Left cardiac atrium (tissue), 4 donors: ENCODE results near the gene SLC25A42. TPM values are rescaled to one million over a fixed set of nuclear protein-coding genes. Genes with fewer than 3 reads are reported as not detected.
A peak's percentile ranks its signal among the peaks of the same experiment; 100 is the strongest.

Experiments
- ATAC-seq, 2 donors: fragments of 200-7000 bp; cut with Tn5 transposase; one replicate each; pipeline ENCODE4 v1.9.1; 2020; ENCODE audit warnings: mild to moderate bottlenecking in 2 of 2, moderate library complexity in 2 of 2
- DNase-seq: peaks from one replicate; pipeline ENCODE4 v3.0.0-alpha.2; 2020
- intact Hi-C, 2 donors: fragments of 100-400 bp; cut with DNase I; formaldehyde crosslinking; loops; one replicate each; pipeline versions ENCODE4 v1.14.1 to v1.15.1; 2022 to 2023
- total RNA-seq, 2 donors: library from RNA; stranded (reverse); fragmentation: NEBNext Ultra II Directional; extraction: Animal tissue kit (Norgen Biotek cat#: 25700); gene quantifications; one replicate each; pipeline ENCODE4 v1.2.1, GENCODE V29; 2021
- donor health status: DM: no; HTN: yes; CAD: no.
- donor health status: DM: no; HTN: yes; CAD: no; lungs with severe emphysema.
- donor health status: DM: yes; HTN: yes; CAD: no.
- donor health status: Dilated cardiomyopathy.

SLC25A42 gene
- total RNA-seq, 2 donors from 2014 or later: 13.9 to 15.2 TPM

DNA sequence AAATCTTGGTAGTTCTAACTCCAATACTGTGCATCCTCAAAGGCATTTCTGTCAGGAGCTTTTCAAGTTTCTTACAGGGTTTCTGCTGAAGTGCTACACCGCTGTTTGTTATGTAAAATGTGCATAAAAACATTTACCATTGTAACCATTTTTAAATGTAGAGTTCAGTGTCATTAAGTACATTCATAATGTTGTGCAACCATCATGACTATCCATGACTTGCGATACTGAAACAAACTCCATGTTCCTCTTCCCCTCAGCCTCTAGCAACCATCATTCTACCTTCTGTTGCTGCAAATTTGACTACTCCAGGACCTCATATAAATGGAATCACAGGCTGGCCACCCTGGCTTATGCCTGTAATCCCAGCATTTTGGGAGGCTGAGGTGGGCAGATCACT, 14.4 kb upstream of the SLC25A42 start:
- no peak for ATAC-seq
- DNase-seq: no peak
- intact Hi-C loops: no loop called here

DNA sequence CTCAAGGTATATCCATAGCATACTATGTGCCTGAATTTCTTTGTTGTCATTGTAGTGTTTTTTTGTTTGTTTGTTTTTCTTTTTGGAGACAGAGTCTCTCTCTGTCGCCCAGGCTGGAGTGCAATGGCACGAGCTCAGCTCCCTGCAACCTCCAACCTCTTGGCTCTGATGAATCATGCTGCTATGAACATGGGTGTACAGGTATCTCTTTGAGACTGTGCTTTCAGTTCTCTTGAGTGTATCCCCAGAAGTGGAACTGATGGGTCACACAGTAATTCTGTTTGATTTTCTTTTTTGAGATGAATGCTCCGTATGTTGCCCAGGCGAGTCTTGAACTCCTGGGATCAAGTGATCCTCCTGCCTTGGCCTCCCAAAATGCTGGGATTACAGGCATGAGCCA, 13.7 kb upstream of the SLC25A42 start:
- intact Hi-C loops: no loop called here
- no peak for ATAC-seq
- no peak for DNase-seq

DNA sequence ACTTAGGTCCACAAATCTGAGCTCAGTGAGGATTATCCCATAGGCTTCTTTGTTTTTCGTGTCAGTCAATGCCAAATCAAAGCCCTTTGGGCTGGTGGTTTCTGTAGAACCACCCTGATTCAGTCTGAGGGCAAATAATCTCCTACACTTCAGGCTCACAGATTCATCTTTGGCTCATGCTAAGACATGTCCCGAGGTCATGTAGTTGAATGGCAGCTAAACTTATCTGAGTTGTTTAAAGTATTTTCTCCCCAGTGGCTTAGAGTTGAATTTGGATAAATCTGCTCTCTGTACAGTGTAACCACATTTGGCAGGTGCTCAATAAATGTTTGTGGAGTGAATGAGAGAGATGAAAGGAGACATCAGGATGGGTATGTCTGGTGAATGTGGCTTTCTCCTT, 13.1 kb upstream of the SLC25A42 start:
- no peak for ATAC-seq
- no peak for DNase-seq
- intact Hi-C loops: no loop called here

DNA sequence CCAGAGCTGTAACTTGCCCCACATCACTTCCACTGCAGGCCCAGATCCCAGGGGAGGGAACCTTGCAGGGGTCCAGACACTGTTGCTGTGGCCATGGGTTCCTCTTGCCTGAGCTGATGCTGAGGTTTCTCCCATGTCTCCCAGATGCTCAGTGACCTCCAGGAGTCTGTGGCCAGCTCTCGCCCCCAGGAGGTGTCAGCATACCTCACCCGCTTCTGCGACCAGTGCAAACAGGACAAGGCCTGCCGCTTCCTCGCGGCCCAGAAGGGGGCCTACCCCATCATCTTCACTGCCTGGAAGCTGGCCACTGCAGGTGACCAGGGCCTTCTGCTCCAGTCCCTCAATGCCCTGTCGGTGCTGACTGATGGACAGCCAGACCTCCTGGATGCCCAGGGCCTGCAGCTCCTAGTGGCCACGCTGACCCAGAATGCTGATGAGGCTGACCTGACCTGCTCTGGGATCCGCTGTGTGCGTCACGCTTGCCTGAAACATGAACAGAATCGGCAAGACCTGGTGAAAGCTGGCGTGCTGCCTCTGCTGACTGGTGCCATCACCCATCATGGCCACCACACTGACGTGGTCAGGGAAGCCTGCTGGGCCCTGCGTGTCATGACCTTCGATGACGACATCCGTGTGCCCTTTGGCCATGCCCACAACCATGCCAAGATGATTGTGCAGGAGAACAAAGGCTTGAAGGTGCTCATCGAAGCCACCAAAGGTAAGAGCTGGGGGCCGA, 12.1 kb upstream of the SLC25A42 start:
- intact Hi-C loops: loop anchor here in 1 of 2 donors (2.0 kb wide), 1 partner anchor 87 kb away; the partner anchor contains the start of gene TMEM161A
- DNase-seq (no peak), ATAC-seq (no peak)

DNA sequence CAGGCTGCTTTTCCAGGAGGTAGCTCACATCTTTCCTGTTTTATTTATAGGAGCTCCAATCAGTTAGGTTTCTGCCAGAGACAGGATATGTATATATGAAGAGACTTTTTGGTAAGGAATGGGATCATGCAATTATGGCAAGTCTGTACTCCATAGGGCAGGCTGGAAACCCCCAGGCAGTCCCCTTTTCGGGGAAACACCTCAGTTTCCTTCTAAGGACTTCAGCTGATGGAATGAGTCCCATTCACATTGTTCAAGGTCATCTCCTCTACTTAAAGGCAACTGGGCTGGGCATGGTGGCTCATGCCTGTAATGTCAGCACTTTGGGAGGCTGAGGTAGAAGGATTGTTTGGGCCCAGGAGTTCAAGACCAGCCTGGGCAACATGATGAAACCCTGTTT, 10.9 kb upstream of the SLC25A42 start:
- ATAC-seq (no peak), DNase-seq (no peak)
- intact Hi-C loops: loop anchor here in 1 of 2 donors (2.0 kb wide), 1 partner anchor 86 kb away; the partner anchor contains the start of gene TMEM161A

DNA sequence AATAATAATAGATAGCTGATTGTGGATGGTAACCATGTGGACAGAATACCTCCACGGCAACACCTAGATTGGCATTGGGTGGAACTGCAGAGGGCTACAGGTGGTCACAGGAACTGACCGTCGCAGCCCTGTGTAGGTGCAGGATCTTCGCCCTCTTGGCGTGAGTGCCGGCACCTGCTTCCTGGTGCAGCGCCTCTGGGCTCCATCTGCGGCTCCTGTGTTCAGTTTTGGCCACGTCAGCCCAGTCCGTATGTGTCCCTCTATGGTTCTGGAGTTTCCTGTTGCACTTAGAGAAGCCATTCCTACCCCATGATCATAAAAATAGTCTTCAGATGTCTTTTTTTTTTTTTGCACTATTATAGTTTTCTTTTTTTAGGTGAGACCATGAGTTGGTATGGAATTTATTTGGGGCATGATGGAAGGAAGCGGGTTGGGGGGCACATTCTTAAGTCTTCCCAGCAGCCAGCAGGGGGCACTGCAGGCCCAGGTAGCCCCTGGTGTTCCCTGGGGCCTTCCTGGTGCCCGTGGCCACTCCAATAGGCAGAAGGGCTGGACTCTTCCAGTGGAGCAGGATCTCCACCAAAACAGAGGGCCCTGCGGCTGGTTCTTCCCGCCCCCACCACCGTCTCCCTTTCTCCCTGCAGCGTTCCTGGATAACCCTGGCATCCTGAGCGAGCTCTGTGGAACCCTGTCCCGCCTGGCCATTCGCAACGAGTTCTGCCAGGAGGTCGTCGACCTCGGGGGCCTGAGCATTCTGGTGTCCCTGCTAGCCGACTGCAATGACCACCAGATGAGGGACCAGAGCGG, 10.1 kb upstream of the SLC25A42 start:
- intact Hi-C loops: loop anchor here in 1 of 2 donors (2.0 kb wide), 1 partner anchor 85 kb away; the partner anchor contains the start of gene TMEM161A
- peak; percentile 52 to 72 for ATAC-seq

DNA sequence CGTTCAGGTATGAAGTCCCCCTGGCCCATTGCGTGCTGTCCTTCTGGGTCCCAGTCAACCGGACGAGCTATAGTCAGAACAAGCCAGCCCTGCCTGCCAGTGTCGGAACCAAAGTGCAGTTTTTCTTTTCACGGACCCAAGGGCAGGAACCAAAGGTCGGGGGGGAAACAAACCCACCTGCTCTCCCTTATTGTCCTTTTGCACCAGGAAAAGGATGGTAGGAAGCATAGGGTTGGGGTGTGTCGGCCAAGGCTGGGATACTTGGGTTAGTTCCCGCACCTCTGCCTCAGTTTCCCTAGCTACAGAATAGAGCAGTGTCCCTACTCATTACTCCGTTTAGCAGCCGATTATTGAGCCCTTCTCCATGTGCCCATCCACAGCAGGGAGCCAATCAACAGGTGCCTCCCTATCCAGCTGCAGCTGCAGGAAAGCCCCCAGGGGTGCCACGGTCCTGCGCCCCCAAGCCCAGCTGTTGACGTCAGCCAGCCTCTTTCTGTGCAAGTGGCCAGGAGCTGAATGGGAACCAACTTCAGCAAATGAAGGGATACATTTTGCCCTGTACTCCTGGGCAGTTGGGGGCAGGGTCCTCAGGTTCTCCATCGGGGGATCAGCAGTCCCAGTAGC, 9.4 kb upstream of the SLC25A42 start:
- no peak for DNase-seq
- intact Hi-C loops: no loop called here

More for the DNA sequence above, 10.1 kb upstream of the SLC25A42 start:
- peak; percentile 73 for DNase-seq

DNA sequence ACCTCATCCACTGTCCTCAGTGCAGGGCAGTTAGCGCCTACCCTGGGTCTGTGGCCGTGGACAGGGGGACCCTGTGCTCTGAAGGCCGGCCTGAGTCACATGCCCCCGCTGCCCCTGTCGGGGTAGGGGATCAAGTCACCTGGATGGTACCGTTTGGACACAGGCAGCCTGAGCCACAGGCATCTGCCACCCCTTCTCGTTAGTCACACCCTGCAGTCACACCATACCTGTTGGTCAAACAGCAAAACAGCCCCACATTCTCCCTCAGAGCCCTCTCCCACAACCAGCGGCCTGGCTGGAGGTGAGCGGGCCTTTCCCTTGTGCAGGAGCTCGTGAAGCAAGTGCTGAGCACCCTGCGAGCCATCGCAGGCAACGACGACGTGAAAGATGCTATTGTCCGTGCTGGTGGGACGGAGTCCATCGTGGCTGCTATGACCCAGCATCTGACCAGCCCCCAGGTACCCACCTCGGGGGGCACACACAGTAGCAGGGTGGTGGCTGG, 8.8 kb upstream of the SLC25A42 start:
- DNase-seq: no peak
- intact Hi-C loops: loop anchor here in 1 of 2 donors (5.0 kb wide), 1 partner anchor 87 kb away; no protein-coding TSS in a partner anchor

More for the DNA sequence above, 9.4 kb upstream of the SLC25A42 start:
- ATAC-seq: no peak

DNA sequence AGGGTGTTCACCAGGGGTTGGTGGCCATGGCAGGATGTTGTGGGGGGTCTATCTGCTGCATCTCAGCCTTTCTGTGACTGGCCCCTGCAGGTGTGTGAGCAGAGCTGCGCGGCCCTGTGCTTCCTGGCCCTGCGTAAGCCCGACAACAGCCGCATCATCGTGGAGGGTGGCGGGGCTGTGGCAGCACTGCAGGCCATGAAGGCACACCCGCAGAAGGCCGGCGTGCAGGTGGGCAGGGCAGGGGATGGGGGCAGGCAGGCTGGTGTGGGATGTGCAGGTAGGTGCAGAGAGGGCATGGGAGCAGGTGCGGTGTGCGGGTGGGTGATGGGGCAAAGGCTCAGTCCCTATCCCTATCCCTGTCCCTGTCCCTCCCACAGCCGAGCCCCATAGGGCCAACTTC, 8.1 kb upstream of the SLC25A42 start:
- ATAC-seq (no peak), DNase-seq (no peak)
- intact Hi-C loops: loop anchor here in 1 of 2 donors (5.0 kb wide), 1 partner anchor 87 kb away; no protein-coding TSS in a partner anchor

More for the DNA sequence above, 8.8 kb upstream of the SLC25A42 start:
- ATAC-seq: no peak

DNA sequence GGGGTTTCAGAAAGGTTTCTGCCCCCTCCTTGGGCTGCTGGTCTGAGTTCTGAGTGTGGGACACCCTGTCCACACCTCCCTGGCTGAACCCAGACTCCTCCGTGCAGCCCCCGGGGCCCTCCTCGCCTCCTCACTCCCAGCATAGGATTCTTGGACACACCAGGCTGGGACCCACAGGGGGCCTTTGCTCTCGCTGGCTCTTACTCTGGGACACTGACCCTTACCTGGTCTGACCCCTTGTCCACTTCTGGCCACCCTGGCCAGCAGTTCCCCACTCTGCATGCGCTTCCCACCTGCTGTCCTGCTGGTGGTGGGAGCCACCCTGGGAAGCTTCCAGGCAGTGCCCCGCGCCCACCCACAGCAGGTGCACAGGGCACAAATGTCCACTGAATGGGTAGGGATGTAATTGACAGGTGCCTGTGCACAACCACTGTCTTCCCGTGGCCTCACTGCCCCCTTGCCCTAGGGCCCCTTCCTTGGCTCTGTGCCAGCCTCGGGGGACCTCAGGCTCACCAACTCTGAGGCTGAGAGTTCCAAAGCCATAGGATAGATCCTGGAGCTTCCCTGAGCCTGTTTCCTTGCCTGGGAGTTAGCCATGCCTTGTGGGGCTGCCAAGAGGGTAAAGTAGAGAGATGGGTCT, 7.0 kb upstream of the SLC25A42 start:
- intact Hi-C loops: loop anchor here in 1 of 2 donors (5.0 kb wide), 1 partner anchor 86 kb away; no protein-coding TSS in a partner anchor
- ATAC-seq: no peak
- no peak for DNase-seq

DNA sequence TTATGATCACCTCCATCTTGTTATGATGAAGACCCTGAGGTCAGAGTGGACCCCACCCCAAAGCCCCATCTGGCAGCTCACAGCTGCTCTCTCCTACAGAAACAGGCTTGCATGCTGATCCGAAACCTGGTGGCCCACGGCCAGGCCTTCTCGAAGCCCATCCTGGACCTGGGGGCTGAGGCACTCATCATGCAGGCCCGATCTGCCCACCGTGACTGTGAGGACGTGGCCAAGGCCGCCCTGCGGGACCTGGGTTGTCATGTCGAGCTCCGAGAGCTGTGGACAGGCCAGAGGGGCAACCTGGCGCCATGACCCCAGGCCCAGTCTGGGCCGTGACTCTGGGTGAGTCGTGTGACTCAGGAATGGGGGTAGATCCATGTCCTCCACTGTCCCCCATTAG, 6.5 kb upstream of the SLC25A42 start:
- ATAC-seq (no peak), DNase-seq (no peak)
- intact Hi-C loops: loop anchor here in 1 of 2 donors (5.0 kb wide), 1 partner anchor 85 kb away; no protein-coding TSS in a partner anchor

DNA sequence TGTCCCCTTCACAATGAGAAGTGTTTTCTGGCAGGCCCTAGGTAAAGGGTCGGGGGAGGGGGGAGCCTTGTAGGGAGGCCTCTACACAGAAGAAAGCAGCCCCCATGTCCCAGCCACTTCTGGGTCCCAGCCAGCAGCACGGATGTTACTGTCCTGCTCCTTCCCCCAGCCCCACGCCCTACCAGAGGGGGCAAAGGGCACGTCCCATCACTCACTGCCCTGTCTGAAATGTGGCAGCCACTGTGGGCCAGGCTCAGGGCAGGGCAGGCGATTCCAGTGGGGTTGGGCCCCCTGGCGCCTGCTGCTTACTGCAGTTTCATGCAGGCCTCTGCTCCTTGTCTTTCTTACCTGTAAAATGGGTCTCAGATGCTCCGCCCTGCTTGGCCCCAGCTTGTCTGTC, 6.1 kb upstream of the SLC25A42 start:
- intact Hi-C loops: loop anchor here in 1 of 2 donors (5.0 kb wide), 1 partner anchor 85 kb away; no protein-coding TSS in a partner anchor
- ATAC-seq (no peak), DNase-seq (no peak)

DNA sequence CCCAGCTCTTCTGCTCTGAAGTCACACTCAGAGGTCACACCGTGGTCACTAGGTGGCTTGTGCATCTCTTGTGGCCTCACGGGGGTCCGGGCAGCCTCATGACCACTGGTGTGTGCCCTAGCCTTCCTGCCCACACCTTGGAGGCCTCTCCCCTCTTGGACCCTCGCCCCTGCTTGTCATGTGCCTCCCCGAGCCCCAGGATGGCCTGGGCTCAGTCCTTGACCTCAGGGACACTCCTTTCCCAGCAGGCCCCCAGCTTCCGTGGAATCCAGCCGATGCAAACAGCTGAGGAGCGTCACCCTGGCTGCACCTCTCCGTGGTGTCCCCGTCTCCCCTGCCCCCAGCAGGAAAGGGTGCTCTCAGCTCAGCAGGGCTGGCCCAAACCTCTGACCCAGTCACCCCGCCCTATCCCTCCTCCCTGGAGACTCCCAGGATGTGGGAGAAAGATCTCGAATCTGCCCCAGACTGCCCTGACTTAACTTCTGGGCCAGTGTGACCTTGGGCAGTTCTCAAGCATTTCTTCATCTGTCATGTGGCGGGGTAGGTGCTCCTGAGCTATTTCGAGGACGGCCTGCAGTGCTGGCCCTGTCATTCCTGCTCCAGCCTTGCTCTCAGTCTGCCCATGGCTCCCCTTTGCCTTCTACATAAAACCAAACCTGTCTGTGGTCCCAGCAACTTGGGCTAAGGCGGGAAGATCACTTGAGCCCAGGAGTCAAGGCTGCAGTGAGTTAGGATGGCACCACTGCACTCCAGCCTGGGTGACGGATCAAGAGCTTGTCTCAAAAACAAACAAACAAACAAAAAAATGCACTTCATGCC, 4.6 kb upstream of the SLC25A42 start:
- ATAC-seq (no peak), DNase-seq (no peak)
- intact Hi-C loops: loop anchor here in 1 of 2 donors (5.0 kb wide), 1 partner anchor 83 kb away; no protein-coding TSS in a partner anchor

DNA sequence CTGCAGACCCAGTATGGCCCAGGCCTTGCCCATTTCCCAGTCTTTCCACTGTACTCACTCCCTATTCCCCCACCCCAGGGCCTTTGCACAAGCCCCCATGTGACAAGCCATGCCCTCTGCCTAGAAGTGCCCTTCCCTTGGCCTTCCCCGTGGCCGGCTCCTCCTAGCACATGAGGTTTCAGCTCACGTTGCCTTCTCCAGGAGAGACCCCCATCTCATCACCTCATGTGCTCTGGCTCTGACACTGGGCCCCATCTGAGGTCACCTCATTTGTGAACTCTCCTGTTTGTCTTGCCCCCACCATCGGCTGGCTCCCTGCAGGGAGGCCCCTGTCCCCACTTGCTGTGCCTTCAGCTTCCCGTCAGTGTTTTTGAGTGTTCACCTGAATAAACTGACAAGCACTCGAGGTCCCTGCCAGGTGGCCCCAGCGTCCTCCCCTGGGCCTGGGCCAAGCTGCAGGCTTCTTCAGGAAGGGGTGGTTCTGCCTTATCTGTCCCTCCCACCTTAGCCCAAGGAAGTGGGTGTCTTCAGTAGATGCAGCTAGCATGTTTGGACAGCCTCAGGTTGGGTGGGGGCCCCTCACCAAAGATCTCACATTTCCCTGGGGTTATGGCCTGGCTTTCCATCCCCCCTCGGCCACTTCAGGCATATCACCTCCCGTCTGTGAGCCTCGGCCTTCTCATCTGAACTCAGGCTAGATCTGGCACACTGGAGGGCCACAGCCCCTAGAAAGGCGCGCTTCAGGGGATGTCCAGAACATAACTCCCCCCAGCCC, 3.8 kb upstream of the SLC25A42 start:
- no peak for ATAC-seq
- no peak for DNase-seq
- intact Hi-C loops: loop anchor here in 1 of 2 donors (5.0 kb wide), 1 partner anchor 82 kb away; no protein-coding TSS in a partner anchor

DNA sequence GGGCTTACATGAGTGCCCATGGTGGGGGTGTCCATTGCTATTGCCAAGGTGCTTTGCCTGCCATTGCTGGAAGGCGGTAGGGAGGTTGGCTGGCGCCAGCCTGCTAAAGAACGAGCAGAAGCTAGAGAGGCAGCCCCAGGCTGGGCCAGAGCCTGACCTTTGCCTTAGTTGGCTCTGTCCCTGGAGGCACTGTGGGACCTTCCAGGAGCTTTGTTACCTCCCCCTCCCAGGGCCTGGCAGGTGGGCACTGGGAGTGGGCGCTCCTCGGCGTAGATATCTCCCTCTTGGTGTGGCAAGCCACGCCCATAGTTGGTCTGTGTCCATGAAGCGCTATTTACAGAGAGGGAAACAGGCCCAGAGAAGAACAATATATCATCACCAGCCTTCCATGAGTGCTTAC, 2.3 kb upstream of the SLC25A42 start:
- ATAC-seq (no peak), DNase-seq (peak; percentile 38)
- intact Hi-C loops: no loop called here

DNA sequence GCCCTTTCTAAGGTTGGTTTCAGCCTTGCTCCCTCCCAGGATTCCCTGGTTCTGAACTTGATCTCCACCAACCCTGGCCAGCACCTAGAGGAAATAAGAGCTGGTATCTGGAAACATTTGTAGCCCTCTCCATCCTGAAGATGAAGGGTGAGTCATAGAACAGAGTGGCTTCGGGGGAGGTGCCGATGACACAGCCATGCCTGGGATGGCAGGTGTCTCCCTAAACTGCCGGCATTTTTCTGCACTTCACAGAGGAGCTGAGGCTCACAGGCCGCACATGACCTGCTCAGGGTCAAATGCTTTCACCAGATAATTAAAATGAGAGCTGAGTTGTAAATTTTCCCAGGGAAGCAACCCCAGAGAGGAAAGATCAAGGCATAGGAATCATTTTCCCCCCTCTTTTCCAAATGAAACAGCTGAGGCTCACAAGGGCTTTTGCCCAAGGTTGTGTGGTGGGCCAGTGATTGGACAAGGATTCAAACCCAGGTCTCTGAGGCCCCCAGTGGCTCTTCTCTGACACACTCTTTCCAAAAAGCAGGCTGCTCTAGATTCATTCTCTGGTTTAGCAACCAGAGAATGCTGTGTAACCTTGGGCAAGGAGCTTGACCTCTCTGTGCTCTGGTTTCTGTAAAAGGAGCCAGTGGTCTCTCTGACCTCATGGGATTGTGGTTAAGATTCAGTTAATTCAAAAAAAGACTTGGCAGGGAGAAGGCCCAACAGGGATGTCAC, 1.2 kb upstream of the SLC25A42 start:
- peak in 1 of 2 donors; percentile 1 for ATAC-seq
- DNase-seq: no peak
- intact Hi-C loops: no loop called here
